ENCODE data around the gene FER1L5. TPM values are rescaled to one million over a fixed set of nuclear protein-coding genes. Genes with fewer than 3 reads are reported as not detected.

The FER1L5 gene
- total and polyA plus RNA-seq, 2 donors (not counting 1 experiment from before 2014, with no cell fraction given): not detected

- no peaks in the 10 kb centered on the region for H3K9me3 ChIP-seq (ENCODE audit: control extremely low read depth in 1 of 3, control insufficient read depth in 2 of 3, insufficient read depth in 1 of 3, low read length in 2 of 3)
- H3K27ac ChIP-seq (ENCODE audit: low read length in 2 of 2): no peak overlapping the region
- DNase-seq (no peak), ATAC-seq (ENCODE audit: low read depth) (no peak)
- Mint-ChIP-seq H3K4me1 (no peaks in the 10 kb centered on the region), H3K4me3 (no peak overlapping the region), H3K9me3 (ENCODE audit: insufficient read depth) (no peaks in the 10 kb centered on the region), H3K27me3 (no peaks in the 10 kb centered on the region), H3K27ac (no peak overlapping the region)
- intact Hi-C loops (cut with micrococcal nuclease): no loop called here
- no peak for TF ChIP-seq CTCF (IDR thresholded peaks at IDR 0.05)
- TF ChIP-seq EZH2 (IDR thresholded peaks at IDR 0.05; ENCODE audit: borderline replicate concordance, insufficient read depth, low read depth, low read length, poor library complexity, severe bottlenecking): no peak
- no peak overlapping the region for H3K4me3 ChIP-seq (ENCODE audit: control extremely low read depth in 1 of 5, extremely low read depth in 1 of 5, insufficient read depth in 1 of 5, low read depth in 2 of 5, low read length in 4 of 5)
- H3K36me3 ChIP-seq (replicated peaks in 1 of 2; ENCODE audit: control extremely low read depth in 1 of 2, control insufficient read depth in 1 of 2, extremely low read depth in 1 of 2, insufficient read depth in 2 of 2, low read length in 1 of 2): no peaks in the 10 kb centered on the region
- WGBS (ENCODE audit: insufficient coverage): 81% methylated on average over 10 of the region's 14 CpGs
- no peak overlapping the region for H2AFZ ChIP-seq (ENCODE audit: insufficient read depth, low read depth, low read length, poor library complexity, severe bottlenecking)
- POLR2A ChIA-PET: no interaction called here
- CTCF ChIA-PET: no interaction called here
- no peak overlapping the region for H3K4me2 ChIP-seq (replicated peaks; ENCODE audit: low read depth, low read length, poor library complexity, severe bottlenecking)
- no peaks in the 10 kb centered on the region for H3K27me3 ChIP-seq (replicated peaks in 1 of 4; ENCODE audit: control extremely low read depth in 1 of 4, control insufficient read depth in 3 of 4, insufficient read depth in 4 of 4, low read length in 3 of 4)
- H3K9ac ChIP-seq (ENCODE audit: low read length): no peak overlapping the region
- H3K4me1 ChIP-seq (ENCODE audit: control insufficient read depth in 2 of 2, insufficient read depth in 2 of 2, low read length in 2 of 2): no peaks in the 10 kb centered on the region
- H4K20me1 ChIP-seq (ENCODE audit: control insufficient read depth, insufficient read depth, low read length, poor library complexity, severe bottlenecking): no peaks in the 10 kb centered on the region
- no peaks in the 10 kb centered on the region for H3K79me2 ChIP-seq (ENCODE audit: control insufficient read depth, insufficient read depth, low read length)
Observed at GRCh38 chr2:96693286-96694200, 51.0 kb downstream of the FER1L5 start.

GRCh38 chr2:96694279-96694678 is 51.7 kb downstream of the FER1L5 start:
- H3K27me3 Mint-ChIP-seq: no peaks in the 10 kb centered on the region
- TF ChIP-seq EZH2 (IDR thresholded peaks at IDR 0.05; ENCODE audit: borderline replicate concordance, insufficient read depth, low read depth, low read length, poor library complexity, severe bottlenecking): no peak
- TF ChIP-seq CTCF (IDR thresholded peaks at IDR 0.05): no peak
- H3K4me3 ChIP-seq (ENCODE audit: control extremely low read depth in 1 of 5, extremely low read depth in 1 of 5, insufficient read depth in 1 of 5, low read depth in 2 of 5, low read length in 4 of 5): no peak overlapping the region
- no peak overlapping the region for H3K4me3 Mint-ChIP-seq
- H3K9ac ChIP-seq (ENCODE audit: low read length): no peak overlapping the region
- no peaks in the 10 kb centered on the region for H3K9me3 ChIP-seq (ENCODE audit: control extremely low read depth in 1 of 3, control insufficient read depth in 2 of 3, insufficient read depth in 1 of 3, low read length in 2 of 3)
- POLR2A ChIA-PET: no interaction called here
- no peaks in the 10 kb centered on the region for H4K20me1 ChIP-seq (ENCODE audit: control insufficient read depth, insufficient read depth, low read length, poor library complexity, severe bottlenecking)
- no peaks in the 10 kb centered on the region for H3K4me1 ChIP-seq (ENCODE audit: control insufficient read depth in 2 of 2, insufficient read depth in 2 of 2, low read length in 2 of 2)
- intact Hi-C loops (cut with micrococcal nuclease): no loop called here
- no peaks in the 10 kb centered on the region for H3K27me3 ChIP-seq (replicated peaks in 1 of 4; ENCODE audit: control extremely low read depth in 1 of 4, control insufficient read depth in 3 of 4, insufficient read depth in 4 of 4, low read length in 3 of 4)
- H3K27ac Mint-ChIP-seq: no peak overlapping the region
- H3K4me2 ChIP-seq (replicated peaks; ENCODE audit: low read depth, low read length, poor library complexity, severe bottlenecking): no peak overlapping the region
- H3K79me2 ChIP-seq (ENCODE audit: control insufficient read depth, insufficient read depth, low read length): no peaks in the 10 kb centered on the region
- H3K36me3 ChIP-seq (replicated peaks in 1 of 2; ENCODE audit: control extremely low read depth in 1 of 2, control insufficient read depth in 1 of 2, extremely low read depth in 1 of 2, insufficient read depth in 2 of 2, low read length in 1 of 2): no peaks in the 10 kb centered on the region
- DNase-seq: no peak
- no peaks in the 10 kb centered on the region for H3K4me1 Mint-ChIP-seq
- no peak overlapping the region for H2AFZ ChIP-seq (ENCODE audit: insufficient read depth, low read depth, low read length, poor library complexity, severe bottlenecking)
- no peak overlapping the region for H3K27ac ChIP-seq (ENCODE audit: low read length in 2 of 2)
- no peak for ATAC-seq (ENCODE audit: low read depth)
- no peaks in the 10 kb centered on the region for H3K9me3 Mint-ChIP-seq (ENCODE audit: insufficient read depth)
- CTCF ChIA-PET: no interaction called here
- WGBS (ENCODE audit: insufficient coverage): 95% methylated on average over 4 of the region's 8 CpGs
